ENCODE measurements around the gene RIMBP3C.
A peak's percentile ranks its signal among the peaks of the same experiment; 100 is the strongest.
"Not testable (repeated sequence)": the region's sequence is repeated elsewhere in the genome, so short reads cannot be mapped to it uniquely, and the experiment has no call there.

RIMBP3C gene

GRCh38 chr22:21569459-21570170 lies 18.4 kb upstream of the RIMBP3C start:
- TF ChIP-seq POLR2AphosphoS5 (IDR thresholded peaks at IDR 0.05; ENCODE audit: low read depth, low read length) (no peak), TAF1 (IDR thresholded peaks at IDR 0.05; ENCODE audit: borderline replicate concordance, low read depth, low read length) (no peak), POLR2A (IDR thresholded peaks at IDR 0.05; ENCODE audit: low read depth, low read length) (no peak)
- FAIRE-seq (peak; percentile 40), DNase-seq (ENCODE audit: insufficient read length) (no peak)

- DNase-seq (ENCODE audit: insufficient read length); FAIRE-seq: not testable (repeated sequence)
Measured at GRCh38 chr22:21569076-21569427, 17.8 kb upstream of the RIMBP3C start.

- FAIRE-seq (no peak), DNase-seq (ENCODE audit: insufficient read length) (no peak)
- TF ChIP-seq POLR2AphosphoS5 (IDR thresholded peaks at IDR 0.05; ENCODE audit: low read depth, low read length): no peak
- TF ChIP-seq POLR2A (IDR thresholded peaks at IDR 0.05; ENCODE audit: low read depth, low read length): no peak
- TF ChIP-seq TAF1 (IDR thresholded peaks at IDR 0.05; ENCODE audit: borderline replicate concordance, low read depth, low read length): no peak
Measured at GRCh38 chr22:21568347-21569075, 17.2 kb upstream of the RIMBP3C start.

GRCh38 chr22:21567456-21568346 lies 16.4 kb upstream of the RIMBP3C start, which contains the start of gene UBE2L3:
Gene UBE2L3, plus strand, starts transcription at chr22:21567714. Its CDS starts 31 bp downstream, at chr22:21567745.
- FAIRE-seq (peak; percentile 92), DNase-seq (ENCODE audit: insufficient read length) (peak; percentile 93)
- peak; percentile 96 for TF ChIP-seq TAF1 (IDR thresholded peaks at IDR 0.05; ENCODE audit: borderline replicate concordance, low read depth, low read length)
- TF ChIP-seq POLR2AphosphoS5 (IDR thresholded peaks at IDR 0.05; ENCODE audit: low read depth, low read length): peak; percentile 50; the same call in 1 of the 2 replicates
- TF ChIP-seq POLR2A (IDR thresholded peaks at IDR 0.05; ENCODE audit: low read depth, low read length): peak; percentile 84

GRCh38 chr22:21564411-21564810 lies 13.2 kb upstream of the RIMBP3C start:
- no peak for DNase-seq (ENCODE audit: insufficient read length)
- TF ChIP-seq POLR2AphosphoS5 (IDR thresholded peaks at IDR 0.05; ENCODE audit: low read depth, low read length) (no peak), POLR2A (IDR thresholded peaks at IDR 0.05; ENCODE audit: low read depth, low read length) (no peak), TAF1 (IDR thresholded peaks at IDR 0.05; ENCODE audit: borderline replicate concordance, low read depth, low read length) (no peak)
- no peak for FAIRE-seq

GRCh38 chr22:21563912-21564311 lies 12.7 kb upstream of the RIMBP3C start:
- TF ChIP-seq TAF1 (IDR thresholded peaks at IDR 0.05; ENCODE audit: borderline replicate concordance, low read depth, low read length) (no peak), POLR2AphosphoS5 (IDR thresholded peaks at IDR 0.05; ENCODE audit: low read depth, low read length) (no peak), POLR2A (IDR thresholded peaks at IDR 0.05; ENCODE audit: low read depth, low read length) (no peak)
- FAIRE-seq (no peak), DNase-seq (ENCODE audit: insufficient read length) (no peak)

GRCh38 chr22:21560657-21561056 lies 9.4 kb upstream of the RIMBP3C start:
- not testable (repeated sequence) for FAIRE-seq; DNase-seq (ENCODE audit: insufficient read length)

- not testable (repeated sequence) for DNase-seq (ENCODE audit: insufficient read length); FAIRE-seq
Measured at GRCh38 chr22:21559345-21560125, 8.3 kb upstream of the RIMBP3C start.

- FAIRE-seq; DNase-seq (ENCODE audit: insufficient read length): not testable (repeated sequence)
Measured at GRCh38 chr22:21550678-21551047, 598 bp downstream of the RIMBP3C start.

GRCh38 chr22:21550008-21550677 lies 1.1 kb downstream of the RIMBP3C start:
- FAIRE-seq; DNase-seq (ENCODE audit: insufficient read length): not testable (repeated sequence)

- not testable (repeated sequence) for FAIRE-seq
Measured at GRCh38 chr22:21549558-21549957, 1.7 kb downstream of the RIMBP3C start.

GRCh38 chr22:21544432-21545322 lies 6.6 kb downstream of the RIMBP3C start:
- FAIRE-seq; DNase-seq (ENCODE audit: insufficient read length): not testable (repeated sequence)

More at GRCh38 chr22:21549558-21549957, 1.7 kb downstream of the RIMBP3C start:
- not testable (repeated sequence) for DNase-seq (ENCODE audit: insufficient read length)

- not testable (repeated sequence) for DNase-seq (ENCODE audit: insufficient read length); FAIRE-seq
Measured at GRCh38 chr22:21539862-21540261, 11.4 kb downstream of the RIMBP3C start.

GRCh38 chr22:21532863-21533648 lies 18.2 kb downstream of the RIMBP3C start:
- not testable (repeated sequence) for DNase-seq (ENCODE audit: insufficient read length); FAIRE-seq

GRCh38 chr22:21531525-21531924 lies 19.7 kb downstream of the RIMBP3C start:
- FAIRE-seq; DNase-seq (ENCODE audit: insufficient read length): not testable (repeated sequence)
